ENCODE measurements around the gene DAAM1. TPM values are rescaled to one million over a fixed set of nuclear protein-coding genes. Genes with fewer than 3 reads are reported as not detected.

The DAAM1 gene
- total RNA-seq, 1 donor from 2014 or later = 52.5 TPM

DNA sequence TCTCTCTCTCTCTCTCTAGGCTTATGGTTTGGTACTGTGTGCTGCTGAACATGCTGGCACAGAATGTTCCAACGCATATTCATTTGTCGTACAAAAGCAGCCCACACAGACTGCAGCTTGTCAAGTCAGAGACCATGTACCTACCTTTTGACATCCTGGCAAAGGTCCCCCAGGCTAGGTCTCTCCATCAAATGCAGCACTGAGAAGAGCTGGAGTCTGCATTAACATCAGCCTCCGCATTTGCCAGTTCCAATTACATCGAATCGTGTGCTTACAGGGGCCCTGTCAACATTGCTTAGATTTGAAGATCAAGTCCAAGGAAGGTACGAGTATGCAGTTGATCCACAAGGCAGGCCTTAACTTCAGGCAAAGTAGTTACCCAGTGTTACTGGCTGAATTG is 228.8 kb downstream of the DAAM1 start:
- DNase-seq (ENCODE audit: low spot score) = no peak

GRCh38 chr14:59419303-59419702 is 230.8 kb downstream of the DAAM1 start:
- DNase-seq (ENCODE audit: low spot score) = no peak
